ENCODE results near the gene ARMC9. TPM values are rescaled to one million over a fixed set of nuclear protein-coding genes. Genes with fewer than 3 reads are reported as not detected.

Gene ARMC9
- total RNA-seq, 4 donors from 2014 or later: 2.8 to 15.9 (median 6.6) TPM

- TF ChIP-seq, protein P1, sequence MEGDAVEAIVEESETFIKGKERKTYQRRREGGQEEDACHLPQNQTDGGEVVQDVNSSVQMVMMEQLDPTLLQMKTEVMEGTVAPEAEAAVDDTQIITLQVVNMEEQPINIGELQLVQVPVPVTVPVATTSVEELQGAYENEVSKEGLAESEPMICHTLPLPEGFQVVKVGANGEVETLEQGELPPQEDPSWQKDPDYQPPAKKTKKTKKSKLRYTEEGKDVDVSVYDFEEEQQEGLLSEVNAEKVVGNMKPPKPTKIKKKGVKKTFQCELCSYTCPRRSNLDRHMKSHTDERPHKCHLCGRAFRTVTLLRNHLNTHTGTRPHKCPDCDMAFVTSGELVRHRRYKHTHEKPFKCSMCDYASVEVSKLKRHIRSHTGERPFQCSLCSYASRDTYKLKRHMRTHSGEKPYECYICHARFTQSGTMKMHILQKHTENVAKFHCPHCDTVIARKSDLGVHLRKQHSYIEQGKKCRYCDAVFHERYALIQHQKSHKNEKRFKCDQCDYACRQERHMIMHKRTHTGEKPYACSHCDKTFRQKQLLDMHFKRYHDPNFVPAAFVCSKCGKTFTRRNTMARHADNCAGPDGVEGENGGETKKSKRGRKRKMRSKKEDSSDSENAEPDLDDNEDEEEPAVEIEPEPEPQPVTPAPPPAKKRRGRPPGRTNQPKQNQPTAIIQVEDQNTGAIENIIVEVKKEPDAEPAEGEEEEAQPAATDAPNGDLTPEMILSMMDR (IDR thresholded peaks at IDR 0.05): no peak
- ATAC-seq (ENCODE audit: low FRiP score) (no peak), DNase-seq (ENCODE audit: low spot score) (no peak)
Observed at GRCh38 chr2:231163011-231163410, 35.4 kb upstream of the ARMC9 start.

DNA sequence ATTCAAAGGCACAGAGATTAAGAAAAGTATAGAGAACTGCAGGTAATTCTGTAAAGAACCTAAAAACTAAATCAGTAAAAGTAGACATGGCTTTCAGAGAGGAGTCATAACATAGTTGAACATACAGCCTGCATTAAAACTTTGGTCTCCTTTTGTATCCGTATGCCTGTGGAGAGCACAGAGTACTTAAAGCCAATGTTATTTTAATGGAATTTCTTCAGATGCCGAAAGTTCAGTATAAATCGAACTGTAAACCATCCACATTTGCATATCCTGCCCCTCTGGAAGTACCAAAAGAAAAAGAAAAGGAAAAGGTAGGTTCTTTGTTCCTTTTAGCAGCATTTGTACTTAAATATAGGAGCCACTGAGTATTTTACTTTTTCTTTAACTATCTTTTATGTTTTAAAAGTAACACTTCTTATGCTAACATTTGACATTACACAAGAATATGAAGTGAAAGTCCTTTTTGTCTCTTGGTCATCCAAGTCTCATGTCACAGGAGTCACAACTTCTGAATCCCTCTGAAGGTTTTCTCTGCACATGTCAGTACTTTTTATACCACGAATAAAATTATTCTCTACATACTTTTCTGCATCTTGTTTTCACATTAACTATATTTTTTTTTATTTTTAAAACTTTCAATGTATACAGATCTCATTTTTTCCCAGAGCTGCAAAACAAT, 34.9 kb upstream of the ARMC9 start:
- ATAC-seq (ENCODE audit: low FRiP score) (no peak), DNase-seq (ENCODE audit: low spot score) (no peak)

DNA sequence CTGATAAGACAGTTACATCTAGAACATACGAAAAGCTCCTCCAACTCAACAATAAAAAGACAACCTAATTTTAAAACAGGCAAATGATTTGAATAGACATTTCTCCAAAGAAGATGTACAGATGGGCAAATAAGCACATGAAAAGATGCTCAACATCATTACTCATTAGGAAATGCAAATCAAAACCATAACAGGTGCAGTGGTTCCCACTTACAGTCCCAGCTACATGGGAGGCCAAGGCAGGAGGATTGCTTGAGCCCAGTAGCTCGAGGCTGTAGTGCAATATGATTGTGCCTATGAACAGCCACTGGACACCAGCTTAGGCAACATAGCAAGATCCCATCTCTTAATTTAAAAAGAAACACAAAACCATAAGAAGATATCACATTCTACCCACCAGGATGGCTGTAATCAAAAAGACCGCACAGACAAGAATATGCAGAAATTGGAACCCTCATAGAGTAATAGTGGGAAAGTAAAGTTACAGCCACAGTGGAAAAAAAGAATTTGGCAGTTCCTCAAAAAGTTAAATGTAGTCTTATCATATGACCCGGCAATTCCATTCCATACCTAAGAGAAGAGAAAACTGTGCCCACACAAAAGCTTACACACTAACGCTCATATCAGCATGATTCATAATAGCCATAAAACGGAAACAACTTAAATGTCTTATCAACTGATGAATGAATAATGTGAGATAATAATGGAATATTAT, 30.5 kb upstream of the ARMC9 start:
- TF ChIP-seq, protein P1 (IDR thresholded peaks at IDR 0.05): no peak
- DNase-seq (ENCODE audit: low spot score) (no peak), ATAC-seq (ENCODE audit: low FRiP score) (no peak)

More for the DNA sequence above, 34.9 kb upstream of the ARMC9 start:
- TF ChIP-seq, protein P1 (IDR thresholded peaks at IDR 0.05): no peak

- ATAC-seq (ENCODE audit: low FRiP score) (no peak), DNase-seq (ENCODE audit: low spot score) (no peak)
- TF ChIP-seq, protein P1 (IDR thresholded peaks at IDR 0.05): no peak
Observed at GRCh38 chr2:231168460-231169139, 29.8 kb upstream of the ARMC9 start.

DNA sequence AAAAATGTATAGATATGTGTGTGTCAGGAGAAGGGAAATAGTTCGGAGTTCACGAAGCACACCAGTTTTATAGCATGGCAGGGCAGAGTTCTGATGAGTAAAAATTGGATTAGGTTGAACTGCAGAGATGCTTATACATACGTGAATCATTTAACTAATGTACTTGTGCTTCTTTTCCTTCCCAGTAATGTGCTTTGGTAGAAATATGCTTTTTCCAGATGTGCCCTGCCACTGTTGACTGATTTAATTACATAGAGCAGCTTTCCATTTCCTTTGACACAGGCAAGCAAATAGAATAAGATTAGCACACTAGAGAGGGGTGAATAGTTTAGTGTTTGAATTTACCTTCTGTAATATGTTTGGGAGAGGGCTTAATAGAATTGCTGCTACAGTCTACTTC, 28.9 kb upstream of the ARMC9 start:
- no peak for DNase-seq (ENCODE audit: low spot score)
- ATAC-seq (ENCODE audit: low FRiP score): no peak
- TF ChIP-seq, protein P1 (IDR thresholded peaks at IDR 0.05): no peak

GRCh38 chr2:231170055-231170454, 28.4 kb upstream of the ARMC9 start:
- no peak for ATAC-seq (ENCODE audit: low FRiP score)
- TF ChIP-seq, protein P1 (IDR thresholded peaks at IDR 0.05): no peak
- DNase-seq (ENCODE audit: low spot score): no peak

All from omental fat pad (tissue), 4 donors.